Endothelial cell of umbilical vein (primary cell): ENCODE measurements around the gene LRP11.
"Not testable (repeated sequence)": the region's sequence is repeated elsewhere in the genome, so short reads cannot be mapped to it uniquely, and the experiment has no call there.

Experiments used
- EZH2 ChIP-seq: IDR thresholded peaks from 2 replicates; pipeline ENCODE4 v1.6.1; 2012; ENCODE audit warnings: borderline replicate concordance, low read depth, mild to moderate bottlenecking, moderate library complexity, low read length, inconsistent platforms; ENCODE audit not compliant: severe bottlenecking
- FOS ChIP-seq: IDR thresholded peaks from 2 replicates; pipeline ENCODE4 v1.6.1; 2011; ENCODE audit warnings: mild to moderate bottlenecking, low read length, moderate library complexity, borderline replicate concordance; ENCODE audit not compliant: insufficient read depth
- MYC ChIP-seq: IDR thresholded peaks from one replicate; pipeline ENCODE4 v1.6.1; 2011; ENCODE audit warnings: mild to moderate bottlenecking, low read depth, low read length
- POLR2A ChIP-seq: IDR thresholded peaks from 2 replicates; pipeline ENCODE4 v1.6.1; 2012; ENCODE audit warnings: low read depth, mild to moderate bottlenecking, control low read depth, low read length
- POLR2AphosphoS5 ChIP-seq: IDR thresholded peaks from 2 replicates; pipeline ENCODE4 v1.6.1; 2012; ENCODE audit warnings: low read depth, mild to moderate bottlenecking, control low read depth, low read length, moderate library complexity; ENCODE audit not compliant: insufficient read depth
- TF ChIP-seq, protein P1 (sequence below), 2 donors: IDR thresholded peaks; 1 replicate in 1 of 2; 2 replicates in 1 of 2; pipeline ENCODE4 v1.5.1; 2011; ENCODE audit warnings: low read length in 2 of 2, mild to moderate bottlenecking in 2 of 2, moderate library complexity in 2 of 2, control low read depth in 1 of 2, inconsistent platforms in 1 of 2, low read depth in 1 of 2; ENCODE audit not compliant: insufficient read depth in 1 of 2; ENCODE audit errors: extremely low read depth in 1 of 2
- TF ChIP-seq, protein P2 (sequence below): IDR thresholded peaks from 2 replicates; pipeline ENCODE4 v1.6.1; 2011; ENCODE audit not compliant: insufficient read depth, insufficient read length

DNA sequence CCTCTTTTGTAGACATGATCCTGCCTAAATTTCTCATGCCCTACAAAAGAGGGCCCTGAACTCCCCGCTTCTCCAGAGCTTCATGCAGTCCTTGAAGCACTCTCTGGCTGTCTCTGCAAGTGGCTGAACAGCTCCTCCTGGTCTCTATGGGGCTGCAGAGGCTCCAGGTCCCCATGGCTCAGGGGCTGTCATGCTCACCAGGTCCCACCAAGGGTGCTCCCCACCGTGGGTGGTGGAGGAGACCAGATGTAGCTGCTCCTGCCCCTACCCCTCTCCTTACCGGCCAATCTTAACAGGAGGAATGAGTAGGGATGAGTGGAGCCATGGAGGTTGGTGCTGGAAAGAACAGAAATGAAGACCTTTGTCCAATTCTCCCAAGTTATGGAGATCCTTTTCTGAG lies 48.5 kb upstream of the LRP11 start:
- not testable (repeated sequence) for TF ChIP-seq EZH2, POLR2A, POLR2AphosphoS5, FOS, MYC
- TF ChIP-seq, protein P1, sequence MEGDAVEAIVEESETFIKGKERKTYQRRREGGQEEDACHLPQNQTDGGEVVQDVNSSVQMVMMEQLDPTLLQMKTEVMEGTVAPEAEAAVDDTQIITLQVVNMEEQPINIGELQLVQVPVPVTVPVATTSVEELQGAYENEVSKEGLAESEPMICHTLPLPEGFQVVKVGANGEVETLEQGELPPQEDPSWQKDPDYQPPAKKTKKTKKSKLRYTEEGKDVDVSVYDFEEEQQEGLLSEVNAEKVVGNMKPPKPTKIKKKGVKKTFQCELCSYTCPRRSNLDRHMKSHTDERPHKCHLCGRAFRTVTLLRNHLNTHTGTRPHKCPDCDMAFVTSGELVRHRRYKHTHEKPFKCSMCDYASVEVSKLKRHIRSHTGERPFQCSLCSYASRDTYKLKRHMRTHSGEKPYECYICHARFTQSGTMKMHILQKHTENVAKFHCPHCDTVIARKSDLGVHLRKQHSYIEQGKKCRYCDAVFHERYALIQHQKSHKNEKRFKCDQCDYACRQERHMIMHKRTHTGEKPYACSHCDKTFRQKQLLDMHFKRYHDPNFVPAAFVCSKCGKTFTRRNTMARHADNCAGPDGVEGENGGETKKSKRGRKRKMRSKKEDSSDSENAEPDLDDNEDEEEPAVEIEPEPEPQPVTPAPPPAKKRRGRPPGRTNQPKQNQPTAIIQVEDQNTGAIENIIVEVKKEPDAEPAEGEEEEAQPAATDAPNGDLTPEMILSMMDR (IDR thresholded peaks at IDR 0.05; ENCODE audit: extremely low read depth in 1 of 2, insufficient read depth in 1 of 2, low read depth in 1 of 2, low read length in 2 of 2) = not testable (repeated sequence)
- TF ChIP-seq, protein P2, sequence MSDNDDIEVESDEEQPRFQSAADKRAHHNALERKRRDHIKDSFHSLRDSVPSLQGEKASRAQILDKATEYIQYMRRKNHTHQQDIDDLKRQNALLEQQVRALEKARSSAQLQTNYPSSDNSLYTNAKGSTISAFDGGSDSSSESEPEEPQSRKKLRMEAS = not testable (repeated sequence)
